ENCODE data around the gene PFDN2.
"Not testable (repeated sequence)": the region's sequence is repeated elsewhere in the genome, so short reads cannot be mapped to it uniquely, and the experiment has no call there.

The PFDN2 gene

GRCh38 chr1:161079436-161080110 lies 38.3 kb downstream of the PFDN2 start:
- DNase-seq, result no peak

GRCh38 chr1:161077426-161077825 lies 40.4 kb downstream of the PFDN2 start:
- DNase-seq, result no peak

- no peak for DNase-seq
Observed at GRCh38 chr1:161076410-161076809, 41.4 kb downstream of the PFDN2 start.

- DNase-seq, result no peak
Observed at GRCh38 chr1:161074676-161075368, 43.0 kb downstream of the PFDN2 start.

- no peak for DNase-seq
Observed at GRCh38 chr1:161073474-161074121, 44.2 kb downstream of the PFDN2 start.

GRCh38 chr1:161072751-161073449 lies 44.9 kb downstream of the PFDN2 start:
- no peak for DNase-seq

GRCh38 chr1:161071886-161072371 lies 45.9 kb downstream of the PFDN2 start:
- peak; percentile 83 for DNase-seq

- DNase-seq, result no peak
Observed at GRCh38 chr1:161070761-161071160, 47.1 kb downstream of the PFDN2 start.

DNA sequence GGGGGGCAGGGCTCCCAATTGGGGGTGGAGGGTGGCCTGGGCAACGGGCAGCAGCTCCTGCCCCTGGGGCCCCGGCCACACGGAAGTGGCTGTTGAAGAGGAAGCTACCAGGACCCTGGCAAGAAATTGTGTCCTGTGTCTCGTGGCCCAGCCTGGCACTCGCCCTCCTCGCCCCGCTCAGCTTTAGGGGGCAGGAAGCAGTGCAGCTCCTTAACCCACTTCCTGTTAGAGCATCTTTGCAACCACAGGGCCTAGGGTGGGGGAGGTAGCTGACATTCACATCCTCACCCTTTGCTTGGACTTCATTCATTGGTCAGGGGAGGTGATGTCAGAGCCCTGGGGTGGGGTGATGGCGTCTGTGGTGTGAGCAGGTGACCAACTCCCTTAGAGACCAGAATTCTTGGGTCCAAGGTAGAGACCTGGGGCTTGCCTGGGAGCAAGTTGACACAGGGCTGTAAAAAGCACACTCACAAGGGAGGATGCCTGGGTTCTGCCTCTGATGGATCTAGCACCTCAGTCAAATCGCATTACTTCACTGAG lies 48.0 kb downstream of the PFDN2 start, which contains the start of gene ARHGAP30:
ARHGAP30 (minus strand) TSS at position 161 of the 540 bp plus-strand sequence. CDS start 267 bp downstream, outside the sequence.
- DNase-seq, result peak; percentile 82

DNA sequence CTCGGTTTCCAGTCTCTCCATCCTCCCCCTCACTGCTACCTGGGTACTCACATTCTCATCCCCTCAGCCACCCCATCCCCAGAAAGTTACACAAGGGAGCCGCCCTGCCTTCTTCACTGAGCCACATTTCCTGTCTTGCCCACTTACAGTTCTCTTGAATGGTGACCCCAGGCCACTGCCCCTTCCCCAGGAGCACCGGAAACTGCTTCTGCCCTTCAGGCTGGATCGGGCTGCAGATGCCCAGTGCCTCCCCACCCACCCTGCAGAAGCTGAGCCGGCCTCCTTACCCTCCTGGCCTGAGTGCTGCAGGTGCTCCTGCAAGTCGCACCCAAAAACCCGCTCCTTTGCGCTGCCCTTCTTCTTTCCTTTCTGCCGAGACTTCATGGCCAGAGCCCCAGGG lies 48.6 kb downstream of the PFDN2 start:
- DNase-seq, result no peak

GRCh38 chr1:161068306-161069234 lies 49.3 kb downstream of the PFDN2 start:
- DNase-seq, result peak; percentile 93

GRCh38 chr1:161066694-161067093 lies 51.1 kb downstream of the PFDN2 start:
- no peak for DNase-seq

DNA sequence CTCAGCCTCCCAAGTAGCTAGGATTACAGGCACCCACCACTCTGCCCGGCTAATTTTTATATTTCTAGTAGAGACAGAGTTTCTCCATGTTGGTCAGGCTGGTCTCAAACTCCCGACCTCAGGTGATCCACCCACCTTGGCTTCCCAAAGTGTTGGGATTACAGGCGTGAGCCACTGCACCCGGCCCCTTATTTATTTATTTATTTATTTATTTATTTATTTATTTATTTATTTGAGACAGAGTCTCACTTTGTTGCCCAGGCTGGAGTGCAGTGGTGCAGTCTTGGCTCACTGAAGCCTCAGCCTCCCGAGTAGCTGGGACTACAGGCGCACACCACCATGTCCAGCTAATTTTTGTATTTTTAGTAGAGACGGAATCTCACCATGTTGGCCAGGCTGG lies 52.2 kb downstream of the PFDN2 start:
- DNase-seq, result not testable (repeated sequence)

- not testable (repeated sequence) for DNase-seq
Observed at GRCh38 chr1:161063936-161064335, 53.9 kb downstream of the PFDN2 start.

DNA sequence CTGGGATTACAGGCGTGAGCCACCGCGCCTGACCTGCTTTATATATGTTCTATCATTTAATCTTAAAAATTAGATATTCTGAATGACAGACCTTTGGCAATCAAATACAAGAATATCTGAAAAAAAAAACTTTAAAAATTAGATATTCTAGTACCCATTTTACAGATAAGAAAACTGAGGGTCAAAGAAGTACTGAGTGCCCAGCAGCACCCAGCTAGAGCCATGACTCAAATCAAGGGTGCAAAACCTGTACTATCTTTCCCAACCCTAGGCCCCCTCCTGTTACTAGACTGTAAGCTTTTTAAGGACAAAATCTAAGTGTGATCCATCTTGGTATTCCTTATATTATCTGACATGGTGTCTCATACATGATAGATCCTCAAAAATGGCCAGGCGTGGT lies 56.4 kb downstream of the PFDN2 start:
- DNase-seq, result no peak

GRCh38 chr1:161059293-161059692 lies 58.5 kb downstream of the PFDN2 start:
- no peak for DNase-seq

DNA sequence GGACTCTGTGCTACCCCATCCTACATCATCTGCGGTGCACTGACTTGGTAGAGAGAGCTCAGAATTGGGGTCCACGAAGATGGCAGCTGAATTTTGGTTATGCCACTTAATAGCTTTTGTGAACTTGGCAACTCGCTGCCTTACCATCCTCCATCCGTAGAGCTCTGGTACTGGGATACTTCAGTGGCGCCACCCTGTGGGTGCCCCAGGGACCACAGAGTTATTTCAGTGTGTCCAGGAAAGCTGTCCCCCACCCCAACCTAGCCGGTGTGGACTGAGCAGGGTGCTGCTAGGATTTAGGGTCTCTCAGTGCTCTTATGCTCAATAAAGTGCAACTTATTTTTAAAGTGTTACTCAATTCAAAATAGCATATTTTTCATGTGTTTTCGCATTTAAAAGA lies 63.0 kb downstream of the PFDN2 start:
- no peak for DNase-seq

GRCh38 chr1:161054232-161054631 lies 63.6 kb downstream of the PFDN2 start:
- DNase-seq, result no peak

DNA sequence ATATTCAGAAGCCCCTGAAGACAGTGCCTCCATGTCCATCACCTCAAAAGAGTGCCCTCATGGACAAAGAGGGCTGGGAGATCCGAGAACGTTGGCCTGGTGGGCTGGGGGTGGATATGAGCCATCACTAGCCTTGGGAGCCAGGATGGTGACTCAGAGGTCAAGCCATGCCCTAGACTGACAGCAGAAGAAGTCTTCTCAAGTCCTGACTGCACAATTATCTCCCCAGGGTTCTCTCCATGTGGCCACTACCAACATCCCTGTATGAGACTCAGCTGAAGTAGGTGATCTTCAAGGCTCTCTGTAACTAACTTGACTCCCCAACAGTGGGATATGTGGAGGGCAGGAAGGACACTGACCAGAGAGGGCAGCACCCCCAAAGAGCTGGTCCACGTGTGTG lies 64.9 kb downstream of the PFDN2 start:
- no peak for DNase-seq

GRCh38 chr1:161051219-161051618 lies 66.6 kb downstream of the PFDN2 start:
- no peak for DNase-seq

Data from suppressor macrophage treated with lipopolysaccharide for 4 hours (primary cell).